Stomach (tissue), 9 donors: ENCODE measurements around the gene PCDH9. TPM values are rescaled to one million over a fixed set of nuclear protein-coding genes. Genes with fewer than 3 reads are reported as not detected.

Experiments used
- DNase-seq, 2 donors: peaks; one replicate each; pipeline versions ENCODE4 v3.0.0 to v3.0.0-alpha.2; 2013 to 2019
- H3K27ac ChIP-seq, 5 donors: fragments of 200-600 bp in 4 of 5; sonication (generic) in 4 of 5; one replicate each; pipeline ENCODE4 v1.5.1; 2013 to 2019; ENCODE audit warnings: mild to moderate bottlenecking in 1 of 5, moderate library complexity in 1 of 5
- H3K27me3 ChIP-seq, 3 donors: fragments of 200-600 bp; sonication (generic); one replicate each; pipeline ENCODE4 v1.5.1; 2017 to 2019; ENCODE audit warnings: mixed run types in 1 of 3
- H3K36me3 ChIP-seq, 4 donors: fragments of 200-600 bp; sonication (generic); 1 replicate in 3 of 4; 2 replicates in 1 of 4; pipeline ENCODE4 v1.5.1; 2016 to 2019
- H3K4me1 ChIP-seq, 4 donors: fragments of 200-600 bp; sonication (generic); one replicate each; pipeline ENCODE4 v1.5.1; 2016 to 2019
- H3K4me3 ChIP-seq, 4 donors: fragments of 200-600 bp; sonication (generic) in 3 of 4; one replicate each; pipeline ENCODE4 v1.5.1; 2016 to 2019; ENCODE audit warnings: mild to moderate bottlenecking in 1 of 4
- H3K9me3 ChIP-seq, 4 donors: fragments of 200-600 bp; sonication (generic); one replicate each; pipeline ENCODE4 v1.5.1; 2016 to 2019
- CTCF ChIP-seq, 7 experiments: fragments of 450-650 bp in 4 of 7; fragments of 200-600 bp in 3 of 7; sonication (generic) in 3 of 7; IDR thresholded peaks; one replicate each; pipeline ENCODE4 v1.5.1; 2016 to 2019; ENCODE audit warnings: antibody characterized with exemption in 7 of 7, control low read depth in 2 of 7, mild to moderate bottlenecking in 1 of 7
- EP300 ChIP-seq: sonication (generic); formaldehyde crosslinking; IDR thresholded peaks from one replicate; pipeline ENCODE4 v1.6.1; 2017; ENCODE audit warnings: antibody characterized with exemption
- POLR2A ChIP-seq, 4 donors: fragments of 450-650 bp; IDR thresholded peaks; one replicate each; pipeline ENCODE4 v1.6.1; 2016; ENCODE audit warnings: antibody characterized with exemption in 4 of 4, control low read depth in 2 of 4, mild to moderate bottlenecking in 1 of 4, moderate library complexity in 1 of 4
- POLR2AphosphoS5 ChIP-seq, 3 donors: sonication (generic); formaldehyde crosslinking; IDR thresholded peaks; one replicate each; pipeline ENCODE4 v1.6.1; 2016; ENCODE audit warnings: antibody characterized with exemption in 3 of 3
- WGBS, 5 donors: extraction: QIAGEN DNeasy Blood & Tissue Kit in 3 of 5; methylation state at CpG; one replicate each; pipeline versions ENCODE4 v1.1.5 to v1.1.7; 2013 to 2018; 5-methylcytosine and 5-hydroxymethylcytosine counted together
- intact Hi-C: fragments of 100-400 bp; cut with DNase I; formaldehyde crosslinking; loops from one replicate; pipeline ENCODE4 v1.15.1; 2023; ENCODE audit warnings: low total_unique reads
- polyA plus RNA-seq, 3 donors: library from polyadenylated mRNA; stranded (reverse); fragments of 200-250 nt; gene quantifications; one replicate each; pipeline ENCODE4 v1.2.3, GENCODE V29; 2013
- total RNA-seq, 5 donors: library from RNA; depleted of rRNA; stranded (reverse); fragments of >200 nt; gene quantifications; one replicate each; pipeline versions ENCODE4 v1.1.0 to v1.2.3, GENCODE V29; 2014 to 2016
- donor health status: healthy with polysubstance abuse.
- donor health status: Bipolar disorder and iron deficiency.
- donor health status: healthy.

The PCDH9 gene
- total and polyA plus RNA-seq, 8 donors = 0.40 to 36.2 (median 3.7) TPM

GRCh38 chr13:66489172-66489571 lies 741.0 kb downstream of the PCDH9 start:
- no peak for DNase-seq
- Histone ChIP-seq H3K4me1 (no peaks in the 10 kb centered on the region), H3K27ac (no peak overlapping the region), H3K36me3 (no peaks in the 10 kb centered on the region), H3K9me3 (no peaks in the 10 kb centered on the region), H3K27me3 (no peaks in the 10 kb centered on the region), H3K4me3 (no peak overlapping the region)
- WGBS, 5 donors = 84 to 96% (median 91%) methylated on average over 1 of the region's 1 CpG
- no peak for TF ChIP-seq EP300
- no peak for TF ChIP-seq CTCF (IDR thresholded peaks at IDR 0.05)
- TF ChIP-seq POLR2A (IDR thresholded peaks at IDR 0.05) = no peak
- TF ChIP-seq POLR2AphosphoS5 (IDR thresholded peaks at IDR 0.05) = no peak
- intact Hi-C loops = no loop called here

DNA sequence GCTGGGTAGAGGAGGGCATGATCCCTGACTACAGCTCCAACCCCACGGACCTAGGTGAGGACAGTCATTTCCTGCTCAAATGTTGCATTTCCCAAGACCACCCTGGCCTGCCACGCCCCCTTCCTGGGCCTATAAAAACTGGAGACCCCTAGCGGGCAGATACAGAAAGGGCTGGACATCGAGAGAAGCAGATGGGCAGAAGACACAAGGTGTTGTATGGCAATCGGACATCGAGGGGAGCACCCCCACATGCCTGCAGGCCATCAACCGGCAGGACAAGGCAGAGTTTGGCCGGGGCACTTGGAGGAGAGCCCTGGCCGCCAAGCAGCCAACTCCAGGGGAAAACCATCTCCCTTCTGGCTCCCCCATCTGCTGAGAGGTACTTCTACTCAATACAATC lies 746.4 kb downstream of the PCDH9 start:
- WGBS, 5 donors = 84 to 93% (median 88%) methylated on average over 9 of the region's 9 CpGs
- Histone ChIP-seq H3K4me1 (no peaks in the 10 kb centered on the region), H3K27me3 (no peaks in the 10 kb centered on the region), H3K4me3 (no peak overlapping the region), H3K9me3 (peaks cover 0 to 3% (median 0%) of the 10 kb centered on the region in 4 donors), H3K36me3 (no peaks in the 10 kb centered on the region), H3K27ac (no peak overlapping the region)
- DNase-seq = no peak
- TF ChIP-seq CTCF (IDR thresholded peaks at IDR 0.05) (no peak), POLR2AphosphoS5 (IDR thresholded peaks at IDR 0.05) (no peak), EP300 (no peak)
- intact Hi-C loops = no loop called here

DNA sequence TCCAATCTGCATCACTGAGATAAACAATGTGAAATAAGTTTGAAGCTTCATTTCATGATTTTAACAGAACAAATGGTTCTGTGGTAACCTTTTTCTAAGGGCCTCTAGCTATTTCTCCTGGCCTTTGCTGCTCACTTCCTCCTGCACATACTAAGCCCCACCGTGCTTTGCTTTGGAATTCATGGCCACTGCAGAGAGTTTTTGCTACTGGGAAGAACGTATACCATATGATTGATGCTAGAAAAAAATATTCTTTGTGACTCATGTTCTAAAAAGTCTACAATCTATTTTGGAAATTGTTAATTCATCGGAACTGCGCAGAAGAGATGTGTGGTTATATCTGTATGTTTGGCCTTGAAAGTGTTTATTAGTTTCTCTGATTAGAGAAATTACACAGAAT lies 747.3 kb downstream of the PCDH9 start:
- Histone ChIP-seq H3K9me3 (peaks cover 0 to 3% (median 0%) of the 10 kb centered on the region in 4 donors), H3K27ac (no peak overlapping the region), H3K27me3 (no peaks in the 10 kb centered on the region), H3K4me1 (no peaks in the 10 kb centered on the region), H3K4me3 (no peak overlapping the region), H3K36me3 (no peaks in the 10 kb centered on the region)
- 48 to 87% (median 83%) methylated on average over 4 of the region's 4 CpGs for WGBS, 5 donors
- intact Hi-C loops = no loop called here
- DNase-seq = no peak
- TF ChIP-seq POLR2A (IDR thresholded peaks at IDR 0.05) (no peak), POLR2AphosphoS5 (IDR thresholded peaks at IDR 0.05) (no peak), CTCF (IDR thresholded peaks at IDR 0.05) (no peak), EP300 (no peak)

GRCh38 chr13:66477816-66478215 lies 752.3 kb downstream of the PCDH9 start:
- WGBS, 5 donors = 85 to 94% (median 86%) methylated on average over 4 of the region's 4 CpGs
- H3K4me3 ChIP-seq = no peak overlapping the region
- TF ChIP-seq EP300 = no peak
- no peak for TF ChIP-seq POLR2A (IDR thresholded peaks at IDR 0.05)
- TF ChIP-seq CTCF (IDR thresholded peaks at IDR 0.05) = no peak
- no peak for TF ChIP-seq POLR2AphosphoS5 (IDR thresholded peaks at IDR 0.05)
- H3K27ac ChIP-seq = no peak overlapping the region
- H3K4me1 ChIP-seq = no peaks in the 10 kb centered on the region
- intact Hi-C loops = no loop called here
- H3K9me3 ChIP-seq = peaks cover 0 to 3% (median 0%) of the 10 kb centered on the region in 4 donors
- no peak for DNase-seq
- no peaks in the 10 kb centered on the region for H3K36me3 ChIP-seq
- H3K27me3 ChIP-seq = no peaks in the 10 kb centered on the region
